ENCODE data around the gene TMEM131L. TPM values are rescaled to one million over a fixed set of nuclear protein-coding genes. Genes with fewer than 3 reads are reported as not detected.

TMEM131L gene
- total RNA-seq, 1 donor from 2014 or later = 60.2 TPM

GRCh38 chr4:153591441-153591840 is 125.3 kb downstream of the TMEM131L start:
- Mint-ChIP-seq H3K36me3 (ENCODE audit: unreplicated experiment) (no peaks in the 10 kb centered on the region), H3K4me1 (ENCODE audit: low read depth, unreplicated experiment) (peaks cover 31% of the 10 kb centered on the region), H3K27me3 (ENCODE audit: unreplicated experiment) (peaks cover 2% of the 10 kb centered on the region)

GRCh38 chr4:153592064-153592463 is 125.9 kb downstream of the TMEM131L start:
- peaks cover 2% of the 10 kb centered on the region for H3K9me3 Mint-ChIP-seq (ENCODE audit: unreplicated experiment)
- H3K36me3 Mint-ChIP-seq (ENCODE audit: unreplicated experiment) = no peaks in the 10 kb centered on the region
- no peak overlapping the region for H3K27ac Mint-ChIP-seq (ENCODE audit: unreplicated experiment)

More at GRCh38 chr4:153591441-153591840, 125.3 kb downstream of the TMEM131L start:
- TF ChIP-seq CTCF (IDR thresholded peaks at IDR 0.05; ENCODE audit: partially characterized antibody, unreplicated experiment) = no peak
- H3K27ac Mint-ChIP-seq (ENCODE audit: unreplicated experiment) = no peak overlapping the region
- peaks cover 2% of the 10 kb centered on the region for H3K9me3 Mint-ChIP-seq (ENCODE audit: unreplicated experiment)
- no peak overlapping the region for H3K4me3 Mint-ChIP-seq (ENCODE audit: unreplicated experiment)
- no peak for DNase-seq

GRCh38 chr4:153593161-153593560 is 127.0 kb downstream of the TMEM131L start:
- no peak for TF ChIP-seq CTCF (IDR thresholded peaks at IDR 0.05; ENCODE audit: partially characterized antibody, unreplicated experiment)
- H3K9me3 Mint-ChIP-seq (ENCODE audit: unreplicated experiment) = peaks cover 2% of the 10 kb centered on the region
- H3K36me3 Mint-ChIP-seq (ENCODE audit: unreplicated experiment) = no peaks in the 10 kb centered on the region
- H3K27ac Mint-ChIP-seq (ENCODE audit: unreplicated experiment) = no peak overlapping the region
- DNase-seq = no peak
- H3K4me3 Mint-ChIP-seq (ENCODE audit: unreplicated experiment) = no peak overlapping the region
- H3K4me1 Mint-ChIP-seq (ENCODE audit: low read depth, unreplicated experiment) = peaks cover 19% of the 10 kb centered on the region
- peaks cover 2% of the 10 kb centered on the region for H3K27me3 Mint-ChIP-seq (ENCODE audit: unreplicated experiment)

More at GRCh38 chr4:153592064-153592463, 125.9 kb downstream of the TMEM131L start:
- no peak for TF ChIP-seq CTCF (IDR thresholded peaks at IDR 0.05; ENCODE audit: partially characterized antibody, unreplicated experiment)
- Mint-ChIP-seq H3K4me3 (ENCODE audit: unreplicated experiment) (no peak overlapping the region), H3K4me1 (ENCODE audit: low read depth, unreplicated experiment) (peaks cover 28% of the 10 kb centered on the region), H3K27me3 (ENCODE audit: unreplicated experiment) (peaks cover 2% of the 10 kb centered on the region)
- DNase-seq = no peak

GRCh38 chr4:153594210-153594609 is 128.1 kb downstream of the TMEM131L start:
- Mint-ChIP-seq H3K4me3 (ENCODE audit: unreplicated experiment) (no peak overlapping the region), H3K9me3 (ENCODE audit: unreplicated experiment) (peaks cover 6% of the 10 kb centered on the region), H3K36me3 (ENCODE audit: unreplicated experiment) (peaks cover 8% of the 10 kb centered on the region), H3K27me3 (ENCODE audit: unreplicated experiment) (peaks cover 5% of the 10 kb centered on the region), H3K27ac (ENCODE audit: unreplicated experiment) (no peak overlapping the region), H3K4me1 (ENCODE audit: low read depth, unreplicated experiment) (peaks cover 13% of the 10 kb centered on the region)
- no peak for TF ChIP-seq CTCF (IDR thresholded peaks at IDR 0.05; ENCODE audit: partially characterized antibody, unreplicated experiment)
- DNase-seq = no peak

- peaks cover 4% of the 10 kb centered on the region for H3K9me3 Mint-ChIP-seq (ENCODE audit: unreplicated experiment)
Observed at GRCh38 chr4:153595894-153596601, 129.9 kb downstream of the TMEM131L start.

More at GRCh38 chr4:153595894-153596601, 129.9 kb downstream of the TMEM131L start:
- no peak for DNase-seq
- no peak overlapping the region for H3K27ac Mint-ChIP-seq (ENCODE audit: unreplicated experiment)
- no peak overlapping the region for H3K4me3 Mint-ChIP-seq (ENCODE audit: unreplicated experiment)
- H3K36me3 Mint-ChIP-seq (ENCODE audit: unreplicated experiment) = peaks cover 8% of the 10 kb centered on the region
- H3K4me1 Mint-ChIP-seq (ENCODE audit: low read depth, unreplicated experiment) = peaks cover 12% of the 10 kb centered on the region
- TF ChIP-seq CTCF (IDR thresholded peaks at IDR 0.05; ENCODE audit: partially characterized antibody, unreplicated experiment) = no peak
- H3K27me3 Mint-ChIP-seq (ENCODE audit: unreplicated experiment) = peaks cover 4% of the 10 kb centered on the region
